GM18867 (cell line): Measurements from ENCODE around the gene TMC1.

Experiments
- ATAC-seq: cut with Tn5 transposase; IDR thresholded peaks from one replicate; pipeline ENCODE4 v1.9.1; 2021; ENCODE audit warnings: mild to moderate bottlenecking, moderate library complexity; ENCODE audit not compliant: unreplicated experiment

Gene TMC1

GRCh38 chr9:72565535-72565934 lies 44.1 kb downstream of the TMC1 start:
- no peak for ATAC-seq

DNA sequence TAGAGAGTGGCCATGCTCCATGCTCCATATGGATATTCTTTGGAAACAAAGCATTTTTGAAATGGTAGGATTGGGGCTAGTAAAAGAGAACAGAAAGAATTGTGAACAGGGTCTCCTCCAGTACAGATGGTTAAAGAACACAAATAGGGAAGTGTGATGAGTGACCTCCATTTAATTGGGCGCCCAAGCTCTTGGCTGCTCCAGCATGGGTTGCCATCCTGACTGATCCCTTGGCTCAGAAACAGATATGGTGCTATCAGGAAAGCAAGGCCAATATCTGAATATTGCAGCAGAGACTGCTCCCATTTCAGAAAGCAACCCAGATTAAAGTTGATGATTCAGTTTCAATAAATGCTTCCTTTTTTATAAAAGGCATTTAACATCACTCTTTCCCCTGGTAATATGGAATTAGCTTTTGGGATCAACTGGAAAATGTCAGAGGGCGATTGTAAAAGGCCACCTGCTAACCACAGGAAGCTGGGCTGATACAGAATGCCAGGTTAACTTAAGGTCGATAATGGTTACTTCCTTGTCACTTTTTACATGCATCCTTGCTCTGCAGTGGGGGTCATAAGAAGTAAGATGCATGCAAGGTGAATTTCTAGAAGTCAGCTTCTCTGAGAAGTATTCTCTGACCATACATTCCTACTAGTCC lies 52.9 kb downstream of the TMC1 start:
- no peak for ATAC-seq

- ATAC-seq: no peak
These were observed 54.3 kb downstream of the TMC1 start for GRCh38 chr9:72575666-72576065.

DNA sequence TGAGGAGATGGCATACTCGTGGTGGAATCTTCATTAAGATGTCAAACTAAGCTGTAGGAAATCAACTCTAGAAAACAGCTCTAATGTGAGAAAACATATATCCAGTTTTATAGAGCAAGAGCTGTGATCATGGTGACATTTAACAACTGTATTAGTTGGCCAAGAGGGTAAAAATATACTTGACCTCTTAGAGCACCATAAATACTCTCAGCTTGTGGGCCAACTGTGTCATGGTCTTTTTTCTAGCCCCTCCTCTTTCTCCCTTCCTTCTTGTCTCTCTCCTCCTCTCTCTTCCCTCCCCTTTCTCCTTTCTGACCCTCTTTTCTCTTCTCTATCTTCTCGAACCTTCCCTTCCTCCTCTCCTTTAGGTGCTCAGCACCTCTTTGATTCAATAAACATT lies 54.7 kb downstream of the TMC1 start:
- ATAC-seq: no peak

DNA sequence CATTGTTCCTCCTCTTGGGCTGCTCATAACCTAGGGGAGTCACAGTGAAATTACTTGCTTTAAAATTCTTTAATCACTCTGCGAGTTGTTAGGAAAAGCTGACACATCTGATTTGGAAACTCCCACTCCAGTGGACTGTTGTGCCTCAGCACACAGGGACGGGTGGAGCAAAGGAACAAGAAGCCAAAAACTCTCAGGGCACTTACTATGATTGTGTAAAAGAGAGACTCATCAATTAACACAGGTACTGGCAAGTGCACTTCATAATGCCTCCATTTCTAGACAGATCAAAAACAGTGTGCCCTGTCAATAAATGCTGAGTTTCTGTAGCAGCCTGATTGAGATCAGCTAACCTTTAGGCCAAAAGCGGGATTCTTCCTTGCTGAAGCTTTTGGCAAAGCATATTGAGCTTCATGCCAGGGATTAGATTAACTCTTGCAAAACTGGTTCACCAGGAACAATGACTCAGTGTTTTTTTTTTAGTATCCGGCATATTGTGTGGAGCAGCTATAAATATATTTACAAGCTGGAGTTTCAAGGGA lies 55.9 kb downstream of the TMC1 start:
- no peak for ATAC-seq

DNA sequence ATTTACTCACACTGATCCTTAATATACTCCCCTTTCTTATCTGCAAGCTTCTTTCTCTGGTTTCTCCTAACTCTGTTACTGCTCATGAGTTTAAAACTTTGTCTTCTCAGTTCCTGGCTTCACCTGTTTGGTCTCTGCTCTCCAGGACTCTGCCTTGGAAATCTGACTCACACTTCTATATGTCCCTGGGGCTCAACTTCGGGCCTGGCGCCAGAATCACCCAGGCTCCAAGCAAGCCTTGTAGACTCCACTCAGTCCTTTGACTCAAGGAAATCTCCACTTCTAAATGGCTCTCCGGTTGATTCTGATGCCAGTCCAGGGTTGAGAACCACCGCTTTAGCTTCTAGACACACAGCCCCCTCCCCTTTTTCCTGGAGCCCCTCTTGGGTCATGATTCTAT lies 57.8 kb downstream of the TMC1 start:
- no peak for ATAC-seq

DNA sequence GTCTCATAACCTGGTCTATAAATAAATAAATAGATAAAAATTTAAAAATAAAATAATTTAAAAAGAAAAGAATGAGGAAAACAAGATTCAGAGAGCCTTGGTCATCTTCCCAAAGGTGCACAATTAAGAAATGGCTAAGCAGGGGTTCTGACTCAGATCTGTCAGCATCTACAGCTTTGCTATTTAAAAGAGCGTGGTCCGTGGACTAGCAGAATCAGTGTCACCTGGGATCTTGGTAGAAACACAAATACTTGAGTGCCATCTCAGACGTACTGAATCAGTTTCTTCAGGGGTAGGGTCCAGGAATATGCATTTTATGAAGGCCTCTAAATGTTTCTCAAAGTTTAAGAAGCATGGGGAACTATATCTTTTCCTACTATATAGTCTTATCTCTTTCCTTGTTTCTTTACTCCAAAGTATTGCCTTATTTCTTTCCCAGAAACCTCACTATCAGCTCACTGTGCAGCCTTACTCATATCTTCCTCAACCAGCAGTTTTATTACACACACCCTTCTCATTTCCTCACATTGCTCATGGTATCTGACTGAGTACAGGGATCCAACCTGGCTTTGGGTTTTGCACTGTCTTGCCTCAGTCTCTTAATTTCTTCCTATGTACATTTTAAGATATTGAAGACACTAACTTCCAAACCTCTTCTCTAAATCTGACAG lies 58.6 kb downstream of the TMC1 start:
- no peak for ATAC-seq

DNA sequence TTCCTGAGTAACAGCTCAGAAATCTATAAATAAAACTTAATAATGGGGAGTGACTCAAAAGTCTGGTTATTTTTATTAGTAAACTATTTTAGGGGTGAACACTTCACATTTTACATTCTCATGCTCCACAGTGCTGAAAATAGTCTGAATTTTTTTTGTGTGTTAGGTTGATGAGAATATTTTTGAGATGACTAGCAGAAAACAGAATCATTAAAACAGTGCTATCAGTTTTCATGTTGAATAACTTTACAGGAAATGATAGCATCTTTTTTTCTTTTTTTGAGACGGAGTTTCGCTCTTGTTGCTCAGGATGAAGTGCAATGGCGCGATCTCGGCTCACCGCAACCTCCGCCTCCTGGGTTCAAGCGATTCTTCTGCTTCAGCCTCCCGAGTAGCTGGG lies 60.3 kb downstream of the TMC1 start:
- ATAC-seq: no peak

- ATAC-seq: no peak
These were observed 62.0 kb downstream of the TMC1 start for GRCh38 chr9:72583370-72583769.

- ATAC-seq: peak; percentile 78
These were observed 65.2 kb downstream of the TMC1 start for GRCh38 chr9:72586388-72587130.

- ATAC-seq: no peak
These were observed 66.9 kb downstream of the TMC1 start for GRCh38 chr9:72588336-72588735.

- ATAC-seq: no peak
These were observed 68.5 kb downstream of the TMC1 start for GRCh38 chr9:72589667-72590521.

- ATAC-seq: no peak
These were observed 69.4 kb downstream of the TMC1 start for GRCh38 chr9:72590824-72591223.

DNA sequence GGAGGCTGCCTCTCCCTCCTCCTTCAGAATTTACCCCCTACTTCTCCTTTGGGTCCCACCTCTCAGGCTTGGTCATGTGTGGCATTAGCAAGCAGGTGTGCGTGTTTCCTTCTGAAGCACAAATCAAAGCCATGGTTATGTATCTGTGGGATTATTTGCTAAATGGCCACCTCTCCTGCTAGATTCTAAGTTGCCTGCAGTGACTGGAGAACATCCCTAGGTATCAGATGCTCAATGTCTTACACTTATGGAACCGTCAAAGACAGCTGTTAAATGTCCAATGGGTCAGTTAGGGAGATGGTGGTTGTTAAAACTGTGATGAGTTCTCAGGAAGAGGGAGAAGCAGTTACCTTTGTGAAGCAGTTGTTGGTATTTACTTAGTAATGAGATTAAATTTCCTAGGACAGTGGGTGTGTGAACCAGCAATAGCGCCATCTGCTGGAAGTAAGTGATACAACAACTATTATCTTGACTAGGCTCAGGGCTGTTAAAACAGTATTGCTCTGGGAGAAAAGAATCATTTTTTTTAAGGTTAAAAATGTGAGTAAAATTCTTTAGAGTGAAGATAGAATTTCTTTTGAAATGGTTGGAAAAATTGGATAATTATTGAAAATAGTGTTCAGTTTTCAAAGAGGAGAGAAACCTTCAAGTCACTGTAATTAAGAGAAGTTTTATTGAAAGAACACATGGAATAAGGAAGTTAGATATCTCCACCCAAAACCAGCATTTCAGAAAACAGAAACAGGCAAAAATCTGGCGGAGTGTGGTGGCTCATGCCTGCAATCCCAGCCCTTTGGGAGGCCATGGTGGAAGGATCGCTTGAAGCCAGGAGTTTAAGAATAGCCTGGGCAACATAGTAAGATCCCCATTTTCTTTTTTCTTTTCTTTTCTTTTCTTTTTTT lies 71.3 kb downstream of the TMC1 start:
- ATAC-seq: peak; percentile 80

DNA sequence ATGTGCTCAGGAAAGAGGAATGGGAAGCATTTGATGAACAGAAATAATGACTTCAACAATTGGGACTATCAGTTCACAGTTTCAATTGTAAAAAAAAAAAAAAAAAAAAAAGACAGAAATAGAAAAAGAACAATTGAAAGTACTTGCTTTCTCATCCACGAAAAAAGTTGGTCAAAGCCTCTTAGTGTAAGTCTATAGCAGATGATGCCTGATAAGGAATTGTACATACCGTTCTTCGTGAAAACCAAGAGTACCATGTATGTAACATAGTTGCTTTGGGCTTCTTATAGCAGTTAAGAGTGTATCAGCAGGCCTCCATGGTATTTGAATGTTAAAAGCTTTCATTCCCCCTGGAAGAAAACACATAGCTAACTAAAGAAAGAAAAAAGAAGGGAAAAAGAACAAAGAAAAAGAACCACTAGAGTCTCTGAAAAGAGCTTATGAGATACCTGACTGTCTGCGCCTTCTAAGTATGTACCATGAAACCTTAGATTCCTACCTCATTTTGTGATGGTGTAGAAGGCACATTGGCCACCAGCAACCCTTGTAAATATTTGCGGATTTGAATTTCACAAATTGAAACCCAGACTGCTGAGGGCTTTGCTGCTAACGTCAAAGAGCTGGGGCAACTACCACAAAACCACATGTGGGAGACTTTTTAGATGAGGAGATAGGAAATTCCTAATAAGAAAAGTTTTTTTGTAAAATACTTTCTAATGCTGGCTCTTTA lies 75.2 kb downstream of the TMC1 start:
- no peak for ATAC-seq

DNA sequence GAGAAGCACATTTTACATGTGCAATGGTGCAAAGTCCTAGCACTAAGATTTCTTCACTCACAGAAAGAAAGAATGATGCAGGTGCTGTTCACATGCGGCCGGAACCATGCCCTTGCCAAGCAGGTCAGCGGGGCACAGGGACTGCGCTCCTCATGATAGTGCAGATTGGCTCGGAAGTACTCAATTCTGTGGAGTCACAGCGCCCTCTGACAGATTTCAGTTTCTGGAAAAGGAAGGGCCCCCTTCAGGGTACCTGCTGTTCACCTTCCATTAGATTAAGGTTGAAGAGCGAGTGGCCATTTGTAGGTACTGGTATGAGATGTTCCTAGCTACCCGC lies 75.7 kb downstream of the TMC1 start:
- ATAC-seq: no peak

DNA sequence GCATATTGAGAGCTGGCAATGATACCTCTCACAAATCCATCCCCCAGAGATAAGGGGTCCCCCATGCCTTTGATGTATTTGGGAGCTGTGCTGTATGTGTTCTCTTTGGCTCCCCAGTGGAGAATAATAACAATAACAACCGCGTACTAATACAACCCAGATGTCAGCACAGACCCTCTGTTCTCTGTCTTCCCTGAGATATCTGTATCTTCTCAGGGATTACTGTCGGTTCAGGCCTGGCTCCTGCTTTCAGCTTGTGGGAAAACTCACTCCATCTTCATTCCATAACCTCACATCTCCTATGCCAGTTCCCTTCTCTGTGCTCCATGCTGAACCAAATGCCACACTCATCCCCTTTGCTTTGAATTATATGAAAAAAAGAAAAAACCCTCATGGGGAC lies 76.2 kb downstream of the TMC1 start:
- ATAC-seq: no peak

DNA sequence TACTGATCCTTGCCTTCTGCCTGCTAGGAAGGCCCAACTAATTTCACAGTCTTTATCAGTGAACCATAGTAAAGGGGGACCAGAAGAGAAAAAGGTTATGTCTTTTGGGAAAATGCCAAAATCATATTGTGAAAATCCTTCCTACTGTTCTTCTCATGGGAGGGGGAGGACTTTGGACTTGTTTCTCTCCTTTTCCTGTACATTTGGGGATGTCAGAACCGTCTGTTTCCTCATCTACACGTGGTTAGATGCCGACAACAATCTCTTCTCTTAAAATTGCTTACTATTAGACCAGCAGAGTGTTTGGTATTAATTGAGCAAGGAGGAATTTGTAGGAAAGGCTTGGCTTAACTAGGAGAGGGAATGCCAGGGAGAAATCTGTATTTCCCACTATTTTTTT lies 77.2 kb downstream of the TMC1 start:
- ATAC-seq: no peak

DNA sequence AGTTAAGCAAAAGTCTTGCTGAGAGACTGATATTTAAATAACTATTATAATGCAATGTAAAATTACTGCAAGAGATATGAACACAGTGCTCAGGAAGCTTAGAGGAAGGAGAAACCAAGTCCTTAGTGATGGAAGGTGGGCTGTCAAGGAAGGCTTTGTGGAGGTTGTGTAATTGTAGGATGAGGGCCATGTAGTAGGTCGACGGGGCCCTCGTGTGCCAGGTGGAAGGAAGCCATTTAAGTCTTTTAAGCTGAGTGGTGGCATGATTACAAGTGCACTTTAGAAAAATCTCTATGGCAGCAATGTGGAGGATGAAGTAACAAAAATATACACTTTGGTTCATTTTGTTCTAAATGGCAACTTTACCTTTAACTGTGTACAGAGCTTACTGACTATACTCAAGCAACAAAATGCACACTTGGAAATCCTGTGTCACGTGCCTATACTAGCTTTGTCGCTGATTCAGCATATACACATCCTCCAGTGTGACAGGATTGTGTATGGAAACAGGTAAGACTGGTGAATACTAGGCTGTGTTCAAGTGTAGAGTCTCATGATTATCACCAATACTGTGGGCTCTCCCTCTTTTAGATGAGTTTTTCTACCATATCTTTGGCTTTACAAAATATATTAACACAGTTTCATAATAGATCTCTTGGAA lies 78.6 kb downstream of the TMC1 start:
- no peak for ATAC-seq
